Stimulated activated CD4-positive, alpha-beta T cell treated with anti-CD3 and anti-CD28 coated beads, Interleukin-1b, Interleukin-23, amount 100 ng/mL, for 24 hours (primary cell): Measurements from ENCODE around the gene ASTN2.

Experiments
- DNase-seq, 4 experiments: peaks; one replicate each; pipeline ENCODE4 v3.0.0-alpha.2; 2020; ENCODE audit warnings: low read depth in 4 of 4, low spot score in 1 of 4

ASTN2 gene

GRCh38 chr9:117365438-117365837 is 49.4 kb downstream of the ASTN2 start:
- DNase-seq, result no peak

GRCh38 chr9:117363006-117363405 is 51.9 kb downstream of the ASTN2 start:
- DNase-seq, result no peak

GRCh38 chr9:117359910-117360309 is 54.9 kb downstream of the ASTN2 start:
- no peak for DNase-seq

- DNase-seq, result no peak
These were observed 59.3 kb downstream of the ASTN2 start for GRCh38 chr9:117355542-117355941.

GRCh38 chr9:117354997-117355396 is 59.9 kb downstream of the ASTN2 start:
- DNase-seq, result no peak

- DNase-seq, result no peak
These were observed 60.5 kb downstream of the ASTN2 start for GRCh38 chr9:117354244-117354847.

GRCh38 chr9:117344892-117345660 is 69.8 kb downstream of the ASTN2 start:
- no peak for DNase-seq

- DNase-seq, result no peak
These were observed 71.4 kb downstream of the ASTN2 start for GRCh38 chr9:117343427-117343826.

- DNase-seq, result no peak
These were observed 73.7 kb downstream of the ASTN2 start for GRCh38 chr9:117341151-117341550.

- no peak for DNase-seq
These were observed 74.4 kb downstream of the ASTN2 start for GRCh38 chr9:117340422-117340821.

- DNase-seq, result no peak
These were observed 78.9 kb downstream of the ASTN2 start for GRCh38 chr9:117335837-117336433.

GRCh38 chr9:117334101-117334500 is 80.8 kb downstream of the ASTN2 start:
- DNase-seq, result no peak

- DNase-seq, result no peak
These were observed 89.0 kb downstream of the ASTN2 start for GRCh38 chr9:117325831-117326230.

GRCh38 chr9:117325110-117325731 is 89.6 kb downstream of the ASTN2 start:
- no peak for DNase-seq

GRCh38 chr9:117323390-117323789 is 91.5 kb downstream of the ASTN2 start:
- DNase-seq, result no peak

GRCh38 chr9:117317192-117317591 is 97.7 kb downstream of the ASTN2 start:
- no peak for DNase-seq

- DNase-seq, result no peak
These were observed 99.6 kb downstream of the ASTN2 start for GRCh38 chr9:117315236-117315635.

GRCh38 chr9:117313989-117314388 is 100.9 kb downstream of the ASTN2 start:
- no peak for DNase-seq

- DNase-seq, result no peak
These were observed 107.2 kb downstream of the ASTN2 start for GRCh38 chr9:117307701-117308100.

GRCh38 chr9:117306032-117306431 is 108.8 kb downstream of the ASTN2 start:
- DNase-seq, result no peak

- no peak for DNase-seq
These were observed 109.4 kb downstream of the ASTN2 start for GRCh38 chr9:117305454-117305853.

- no peak for DNase-seq
These were observed 110.3 kb downstream of the ASTN2 start for GRCh38 chr9:117304549-117304948.
